Loucy (cell line): ENCODE data around the gene KRT74.

Experiments used
- EZH2phosphoT487 ChIP-seq: fragments of 200-600 bp; IDR thresholded peaks from 2 replicates; pipeline ENCODE4 v1.6.1; 2018; ENCODE audit warnings: antibody characterized with exemption, mild to moderate bottlenecking, moderate library complexity, borderline replicate concordance
- TF ChIP-seq, protein P1 (sequence below): fragments of 200-600 bp; sonication (generic); conservative IDR thresholded peaks from 2 replicates; pipeline ENCODE4 v1.5.1; 2014; ENCODE audit warnings: mild to moderate bottlenecking, antibody characterized with exemption, low read length

DNA sequence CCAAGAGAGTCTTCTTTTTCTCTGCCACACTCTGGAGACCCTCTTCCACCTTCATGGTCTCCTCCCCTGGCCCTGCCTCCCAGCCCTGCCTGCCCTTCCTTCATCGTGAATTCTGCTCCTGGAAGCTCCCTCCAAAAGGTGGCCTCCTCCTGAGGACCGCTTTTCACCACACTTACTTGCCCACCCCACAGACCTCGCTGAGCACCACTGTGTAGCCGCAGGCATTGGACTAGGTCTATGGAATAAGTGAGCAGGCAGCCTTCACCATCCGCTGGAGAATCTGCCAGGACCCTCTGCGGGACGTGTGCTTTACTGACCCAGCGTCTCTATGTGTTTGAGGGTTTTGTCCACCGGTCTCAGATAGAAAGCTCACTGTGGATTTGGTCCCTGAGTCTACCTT, 43.8 kb downstream of the KRT74 start:
- TF ChIP-seq, protein P1, sequence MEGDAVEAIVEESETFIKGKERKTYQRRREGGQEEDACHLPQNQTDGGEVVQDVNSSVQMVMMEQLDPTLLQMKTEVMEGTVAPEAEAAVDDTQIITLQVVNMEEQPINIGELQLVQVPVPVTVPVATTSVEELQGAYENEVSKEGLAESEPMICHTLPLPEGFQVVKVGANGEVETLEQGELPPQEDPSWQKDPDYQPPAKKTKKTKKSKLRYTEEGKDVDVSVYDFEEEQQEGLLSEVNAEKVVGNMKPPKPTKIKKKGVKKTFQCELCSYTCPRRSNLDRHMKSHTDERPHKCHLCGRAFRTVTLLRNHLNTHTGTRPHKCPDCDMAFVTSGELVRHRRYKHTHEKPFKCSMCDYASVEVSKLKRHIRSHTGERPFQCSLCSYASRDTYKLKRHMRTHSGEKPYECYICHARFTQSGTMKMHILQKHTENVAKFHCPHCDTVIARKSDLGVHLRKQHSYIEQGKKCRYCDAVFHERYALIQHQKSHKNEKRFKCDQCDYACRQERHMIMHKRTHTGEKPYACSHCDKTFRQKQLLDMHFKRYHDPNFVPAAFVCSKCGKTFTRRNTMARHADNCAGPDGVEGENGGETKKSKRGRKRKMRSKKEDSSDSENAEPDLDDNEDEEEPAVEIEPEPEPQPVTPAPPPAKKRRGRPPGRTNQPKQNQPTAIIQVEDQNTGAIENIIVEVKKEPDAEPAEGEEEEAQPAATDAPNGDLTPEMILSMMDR, result no peak
- no peak for TF ChIP-seq EZH2phosphoT487
